ENCODE results near the gene MFAP4.

Gene MFAP4

DNA sequence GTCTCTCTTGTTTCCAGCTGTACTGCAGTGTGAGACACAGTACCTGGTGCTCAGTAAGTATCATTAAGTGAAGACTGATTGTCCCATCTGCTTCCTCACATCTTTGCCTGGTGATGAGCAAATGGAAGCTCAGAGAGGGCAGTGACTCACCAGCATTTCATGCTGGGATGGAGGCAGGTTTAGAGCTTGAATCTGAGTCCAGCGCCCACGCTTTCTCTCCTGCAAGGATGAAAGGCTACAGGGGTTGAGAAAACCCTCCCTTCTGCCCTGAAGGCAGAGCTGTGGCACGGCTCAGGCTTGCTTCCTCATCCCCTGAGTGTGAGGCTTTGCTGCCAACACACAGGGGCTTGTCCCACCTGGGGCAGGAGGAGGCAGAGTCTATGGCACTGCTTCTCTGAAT lies 22.5 kb upstream of the MFAP4 start:
- DNase-seq: no peak

- DNase-seq: no peak
Observed at GRCh38 chr17:19409066-19409465, 22.1 kb upstream of the MFAP4 start.

GRCh38 chr17:19408346-19408710 lies 21.3 kb upstream of the MFAP4 start:
- DNase-seq: no peak

DNA sequence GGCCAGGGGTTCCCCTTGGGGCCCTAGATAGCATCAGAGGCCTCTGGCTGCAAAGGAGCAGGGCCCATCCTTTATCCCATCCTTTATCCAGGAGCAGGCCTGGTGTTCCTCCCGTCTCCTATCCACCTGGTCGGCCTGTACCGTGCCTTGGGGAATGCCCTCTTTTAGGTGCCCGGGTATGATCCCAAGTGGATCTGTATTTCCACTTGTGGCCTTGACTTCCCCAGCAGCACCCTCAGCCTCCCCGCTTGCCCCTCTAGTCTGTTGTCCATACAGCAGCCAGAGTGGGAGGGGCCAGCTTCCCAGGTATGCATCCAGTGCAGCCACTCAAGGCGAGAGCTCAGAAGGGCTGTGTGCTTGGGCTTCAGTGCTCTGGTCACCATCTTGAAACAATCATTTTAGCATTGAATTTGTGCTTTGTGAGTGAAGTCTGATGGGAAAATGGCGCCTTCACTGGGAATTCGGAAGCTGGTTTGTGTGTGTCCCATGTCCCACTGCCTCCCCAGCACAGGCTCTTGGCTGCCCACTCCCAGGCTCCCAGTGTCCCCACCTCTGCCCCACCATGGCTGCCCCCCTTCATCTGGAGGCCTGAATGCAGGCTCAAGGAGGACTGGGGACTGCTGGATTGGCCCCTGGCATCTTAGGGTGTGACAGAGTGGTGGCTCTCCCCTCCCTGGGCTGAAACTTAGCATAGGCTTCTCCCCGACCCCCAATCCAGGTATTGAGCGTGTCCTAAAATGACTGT lies 20.8 kb upstream of the MFAP4 start:
- DNase-seq: no peak

GRCh38 chr17:19405114-19405513 lies 18.1 kb upstream of the MFAP4 start:
- DNase-seq: no peak

DNA sequence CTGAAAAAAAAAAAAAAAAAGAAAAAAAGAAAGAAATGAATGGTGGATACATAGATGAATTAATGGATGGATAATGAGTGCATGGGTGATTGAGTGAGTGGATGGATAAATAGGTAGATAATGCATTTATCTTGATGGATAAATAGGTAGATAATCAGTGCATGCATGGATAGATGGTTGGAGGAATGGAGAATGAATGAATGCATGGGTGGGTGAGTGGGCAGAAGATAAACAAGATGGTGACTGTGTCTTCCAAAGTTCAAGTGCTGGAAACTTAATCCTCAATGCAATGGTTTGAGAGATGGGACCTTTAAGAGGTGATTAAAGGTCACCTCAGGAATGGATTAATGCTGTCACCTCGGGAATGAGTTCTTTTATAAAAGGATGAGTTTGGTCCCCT lies 17.3 kb upstream of the MFAP4 start:
- DNase-seq: no peak

DNA sequence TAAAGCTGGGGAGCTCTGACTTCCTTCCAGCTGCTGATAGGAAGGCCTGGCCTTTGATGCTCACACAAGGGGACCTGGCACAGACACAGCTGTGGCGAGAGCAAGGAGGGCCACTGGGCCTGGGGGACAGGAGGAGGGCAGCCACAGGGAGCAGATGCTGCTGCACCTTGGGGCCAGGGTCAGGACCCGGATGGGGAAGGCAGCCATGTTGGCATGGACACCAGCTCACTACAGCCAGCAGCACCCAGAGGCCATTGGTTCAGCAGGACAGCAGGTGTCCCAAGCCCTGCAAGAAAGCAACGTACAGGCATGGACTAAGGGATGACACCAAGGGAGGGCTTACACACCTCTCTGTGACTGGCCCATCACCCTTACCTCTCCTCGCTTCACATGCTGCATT lies 16.0 kb upstream of the MFAP4 start:
- no peak for DNase-seq

GRCh38 chr17:19402171-19402570 lies 15.2 kb upstream of the MFAP4 start:
- no peak for DNase-seq

GRCh38 chr17:19401321-19402010 lies 14.5 kb upstream of the MFAP4 start:
- no peak for DNase-seq

GRCh38 chr17:19399750-19400450 lies 12.9 kb upstream of the MFAP4 start:
- DNase-seq: no peak

DNA sequence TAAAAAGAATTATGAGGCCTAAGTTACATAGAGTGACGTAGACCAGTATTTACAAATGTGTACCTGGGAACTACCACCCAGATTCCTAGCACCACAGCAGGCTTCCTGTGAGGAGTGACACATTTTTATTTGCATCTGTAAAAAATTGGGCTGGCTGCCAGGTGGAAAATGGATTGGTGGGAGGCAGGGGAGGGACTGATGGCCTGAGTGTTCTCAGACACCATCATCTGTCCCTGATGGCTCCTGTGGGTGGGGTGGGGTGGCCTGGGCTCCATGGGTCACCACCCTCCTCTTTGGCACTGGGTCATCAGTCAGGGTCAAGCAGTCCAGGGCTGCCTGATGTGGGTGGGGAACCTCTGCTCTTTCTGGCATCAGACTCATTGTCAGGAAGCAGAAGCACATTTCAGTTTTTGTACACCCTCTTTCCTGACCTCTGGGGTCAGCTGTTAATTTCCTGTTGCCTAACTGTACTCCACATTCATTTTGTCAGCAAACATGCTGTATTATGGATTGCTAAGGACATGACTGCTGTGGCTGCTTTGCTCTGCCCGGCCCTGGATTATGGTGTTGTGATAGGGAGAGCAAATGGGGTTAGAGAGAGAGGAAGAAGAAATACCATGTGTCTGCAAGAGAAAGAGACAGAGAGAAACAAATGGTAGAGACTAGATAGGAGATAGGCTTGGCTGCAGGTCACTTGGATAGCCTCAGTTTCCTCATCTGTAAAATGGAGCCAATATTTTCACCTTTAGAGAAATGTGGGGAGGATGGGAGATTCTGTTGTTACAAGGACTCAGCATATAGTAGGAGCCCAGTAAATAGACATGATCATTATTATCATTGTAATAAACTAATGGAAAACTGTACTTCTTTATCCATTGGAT lies 11.6 kb upstream of the MFAP4 start:
- no peak for DNase-seq

DNA sequence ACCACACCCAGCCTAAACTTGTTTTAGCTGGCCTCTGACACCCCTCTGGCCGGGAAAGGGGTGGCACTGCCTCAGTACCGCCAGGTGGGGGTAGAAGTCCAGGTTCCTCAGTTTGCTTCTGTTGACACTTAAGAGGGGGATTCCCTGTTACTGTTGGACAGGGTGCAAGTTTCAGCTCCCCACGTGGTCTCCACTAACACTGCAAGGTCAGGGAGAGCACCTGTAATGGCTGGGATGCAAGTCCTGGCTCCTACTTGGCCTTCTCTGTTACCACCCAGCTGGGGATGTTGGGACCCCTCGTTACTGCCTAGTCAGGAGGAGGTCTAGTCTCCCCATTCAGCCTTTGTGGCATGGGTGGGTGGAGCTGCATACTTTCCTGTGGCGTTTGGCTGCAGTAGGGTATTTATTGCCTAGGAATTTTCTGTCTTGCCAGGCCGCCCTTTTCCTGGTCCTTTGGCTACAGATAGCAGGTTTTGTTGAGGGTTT lies 10.6 kb upstream of the MFAP4 start:
- no peak for DNase-seq

DNA sequence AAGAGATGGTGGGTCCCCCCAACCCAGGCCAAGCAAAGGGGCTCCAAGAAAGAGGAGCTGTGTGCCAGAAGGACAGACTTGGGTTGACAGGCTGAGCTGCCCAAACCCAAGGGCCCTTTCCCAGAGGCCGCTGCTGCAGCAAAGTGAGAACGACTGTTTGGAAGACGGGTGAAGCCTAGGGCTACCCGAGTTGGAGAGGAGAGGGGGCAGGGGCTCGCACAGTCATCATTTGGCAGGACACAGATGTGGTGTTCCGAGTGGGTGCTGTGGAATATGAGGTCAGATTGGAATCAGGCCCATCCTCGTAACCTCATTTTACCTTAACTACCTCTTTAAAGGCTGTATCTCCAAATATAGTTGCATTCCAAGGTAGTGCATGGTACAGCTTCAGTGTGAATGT lies 5.3 kb upstream of the MFAP4 start:
- DNase-seq: no peak

GRCh38 chr17:19391432-19391831 lies 4.4 kb upstream of the MFAP4 start:
- DNase-seq: no peak

DNA sequence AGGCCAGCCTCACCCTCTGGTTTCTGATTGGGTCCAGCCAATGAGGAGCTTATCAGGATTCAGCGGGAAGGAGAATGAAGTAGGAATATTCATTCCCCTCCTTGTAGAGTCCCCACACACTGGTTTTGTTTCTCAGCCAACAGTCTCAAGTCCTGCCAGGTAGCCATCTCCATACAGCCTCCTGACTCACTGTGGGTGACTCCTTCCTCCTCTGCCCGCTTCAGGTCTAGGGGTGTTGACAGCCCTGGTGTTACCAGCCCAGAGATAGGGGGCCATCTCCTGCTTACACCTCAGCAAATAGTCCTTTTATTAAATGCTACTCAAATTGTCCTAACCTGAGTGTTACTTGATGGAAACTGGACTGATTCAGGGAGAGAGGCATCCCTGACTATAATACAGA lies 4.0 kb upstream of the MFAP4 start:
- no peak for DNase-seq

DNA sequence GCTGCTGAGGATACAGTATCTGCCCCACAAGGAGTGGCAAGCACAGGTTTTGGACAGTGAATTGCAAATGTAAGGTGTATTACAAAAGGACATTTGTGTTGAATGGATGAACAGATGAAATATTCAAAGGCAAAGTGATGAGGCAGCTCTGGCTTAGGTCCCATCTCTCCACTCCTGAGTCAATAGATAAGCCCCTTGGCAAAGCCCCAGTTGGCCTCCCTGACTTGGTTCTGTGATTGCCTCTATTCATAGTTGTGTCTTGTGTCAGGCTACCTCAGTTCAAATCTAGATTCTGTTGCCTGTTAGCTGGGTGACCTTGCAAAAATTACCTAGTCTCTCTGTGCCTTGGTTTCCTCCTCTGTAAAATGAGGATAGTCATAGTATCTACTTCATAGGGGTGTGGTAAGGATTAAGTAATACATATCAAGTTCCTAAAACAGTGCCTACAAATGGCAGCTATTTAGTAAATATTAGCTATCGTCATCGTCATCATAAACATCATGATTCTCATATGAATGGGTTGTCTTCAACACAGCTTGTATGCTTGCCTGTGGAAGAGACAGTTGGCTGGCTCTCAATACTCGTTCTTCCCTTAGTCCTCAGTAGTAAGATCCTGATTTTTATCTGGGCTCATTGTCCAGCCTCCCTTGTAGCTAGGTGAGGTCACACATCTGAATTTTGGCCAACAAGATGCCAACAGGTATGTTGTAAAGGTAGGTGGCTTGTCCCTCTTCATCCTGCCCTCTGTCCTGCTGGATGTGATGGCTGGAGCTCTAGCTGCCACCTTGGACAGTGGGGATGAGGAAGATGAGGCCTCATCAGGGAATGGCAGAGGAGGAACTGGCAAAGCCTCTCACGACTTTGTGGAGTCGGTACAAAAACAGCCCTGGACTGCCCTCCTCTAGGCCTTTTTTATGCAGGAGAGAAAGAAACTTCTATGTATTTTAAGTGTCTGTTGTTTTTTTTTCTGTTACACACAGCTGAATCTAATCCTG lies 2.1 kb upstream of the MFAP4 start:
- no peak for DNase-seq

- DNase-seq: no peak
Observed at GRCh38 chr17:19387921-19388521, 1.0 kb upstream of the MFAP4 start.

DNA sequence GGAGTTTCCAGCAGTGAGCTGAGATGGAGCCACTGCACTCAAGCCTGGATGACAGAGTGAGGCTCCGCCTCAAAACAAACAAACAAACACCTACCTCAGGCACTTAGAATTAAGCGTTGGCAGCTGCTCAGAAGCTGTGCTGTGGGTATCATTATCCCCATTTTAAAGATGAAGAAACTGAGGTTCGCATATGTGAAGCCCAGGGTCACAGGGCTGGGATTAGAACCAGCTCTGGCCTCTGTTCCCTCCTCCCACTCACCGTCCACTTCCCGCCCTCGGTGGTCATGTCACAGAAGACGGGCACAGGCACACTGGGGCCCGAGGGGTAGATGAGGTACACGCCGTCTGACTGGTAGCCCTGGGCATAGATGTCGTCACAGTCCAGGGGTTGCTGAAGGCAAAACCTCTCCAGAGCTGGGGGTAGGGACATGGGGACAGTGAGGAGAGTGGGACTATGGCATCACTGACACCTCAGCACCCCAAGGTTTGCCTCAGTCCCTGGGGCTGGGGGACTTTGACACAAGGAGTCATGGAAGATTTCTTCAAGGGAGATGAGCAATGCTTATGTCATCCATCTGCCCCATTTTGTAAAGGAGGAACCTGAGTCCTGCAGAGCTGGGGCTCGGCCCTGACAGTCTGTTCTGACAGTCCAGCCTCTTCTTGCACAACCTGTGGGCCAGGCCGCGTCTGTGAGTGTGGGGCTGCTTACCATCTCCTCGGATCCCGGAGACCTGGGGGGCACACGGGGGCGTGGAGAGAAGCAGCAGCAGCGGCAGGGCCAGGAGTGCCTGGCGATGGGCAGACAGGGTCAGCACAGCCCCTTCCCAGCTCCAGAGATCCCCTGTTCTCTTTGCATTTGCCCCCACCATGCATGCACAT lies 700 bp downstream of the MFAP4 start:
- peak; percentile 24 for DNase-seq

GRCh38 chr17:19385521-19385983 lies 1.4 kb downstream of the MFAP4 start:
- DNase-seq: peak; percentile 17

All from stimulated activated CD8-positive, alpha-beta memory T cell treated with anti-CD3 and anti-CD28 coated beads, Interleukin-4, amount 100 ng/mL, for 48 hours (primary cell).